Activated CD4-positive, alpha-beta memory T cell treated with anti-CD3 and anti-CD28 coated beads, Interleukin-2, amount 10 ng/mL, durations not matched to agents 7 days and 5 days (primary cell): Measurements from ENCODE around the gene PRR13. TPM values are rescaled to one million over a fixed set of nuclear protein-coding genes. Genes with fewer than 3 reads are reported as not detected.
"Not testable (repeated sequence)": the region's sequence is repeated elsewhere in the genome, so short reads cannot be mapped to it uniquely, and the experiment has no call there.

Experiments used
- CTCF ChIA-PET: fragments of 350-600 bp; sonication (Branson Sonifier 250); formaldehyde crosslinking; loops from one replicate; lab custom pipeline; 2021; ENCODE audit warnings: antibody characterized with exemption, inconsistent platforms; lab: Charles Lee
- POLR2A ChIA-PET: fragments of 350-600 bp; sonication (Branson Sonifier 250); formaldehyde crosslinking; loops from one replicate; lab custom pipeline; 2021; ENCODE audit warnings: antibody characterized with exemption; lab: Charles Lee
- DNase-seq: peaks from one replicate; pipeline ENCODE4 v3.0.0-alpha.2; 2020
- H3K27ac Mint-ChIP-seq: one replicate; pipeline ENCODE4 v1.8.0; 2021; ENCODE audit warnings: mild to moderate bottlenecking, mixed read lengths
- H3K27me3 Mint-ChIP-seq: one replicate; pipeline ENCODE4 v1.8.0; 2021; ENCODE audit warnings: mixed read lengths
- H3K36me3 Mint-ChIP-seq: one replicate; pipeline ENCODE4 v1.8.0; 2021; ENCODE audit warnings: low read depth, mixed read lengths
- H3K4me1 Mint-ChIP-seq: one replicate; pipeline ENCODE4 v1.8.0; 2021; ENCODE audit warnings: mixed read lengths
- H3K4me3 Mint-ChIP-seq: one replicate; pipeline ENCODE4 v1.8.0; 2021; ENCODE audit warnings: mild to moderate bottlenecking, mixed read lengths
- H3K9me3 Mint-ChIP-seq: one replicate; pipeline ENCODE4 v1.8.0; 2021; ENCODE audit warnings: mixed read lengths
- total RNA-seq, 2 experiments: library from RNA; stranded (reverse); gene quantifications; one replicate each; pipeline ENCODE4 v1.2.3, GENCODE V29; 2021

The PRR13 gene
- total RNA-seq, 2 experiments from 2014 or later, result 242 to 246 TPM

GRCh38 chr12:53476769-53477209 lies 35.3 kb downstream of the PRR13 start:
- peak overlapping the region; percentile 6 for H3K27ac Mint-ChIP-seq
- ChIA-PET CTCF (interaction anchor here (0.6 to 7.1 kb wide), 24 partner anchors 11 to 423 kb away, joined by 3 to 54 read pairs (median 4); partner anchors contain the start of genes AAAS, NPFF and TARBP2), POLR2A (interaction anchor here (1.2 to 20.5 kb wide), 4 partner anchors 15 to 33 kb away, joined by 3 to 281 read pairs (median 20); partner anchors contain the start of genes MAP3K12 and TARBP2)
- H3K4me3 Mint-ChIP-seq, result no peak overlapping the region
- H3K4me1 Mint-ChIP-seq, result peaks cover 64% of the 10 kb centered on the region
- no peaks in the 10 kb centered on the region for H3K27me3 Mint-ChIP-seq
- DNase-seq, result no peak
- peaks cover 78% of the 10 kb centered on the region for H3K36me3 Mint-ChIP-seq
- H3K9me3 Mint-ChIP-seq, result no peaks in the 10 kb centered on the region

- H3K27me3 Mint-ChIP-seq, result no peaks in the 10 kb centered on the region
- no peak for DNase-seq
- no peak overlapping the region for H3K4me3 Mint-ChIP-seq
- H3K27ac Mint-ChIP-seq, result peak overlapping the region; percentile 59
- CTCF ChIA-PET, result interaction anchor here (0.7 to 7.1 kb wide), 5 partner anchors 10 to 468 kb away, joined by 3 to 54 read pairs (median 4); partner anchors contain the start of gene NPFF
- POLR2A ChIA-PET, result interaction anchor here (0.9 to 20.5 kb wide), 4 partner anchors 8 to 134 kb away, joined by 3 to 281 read pairs (median 5); no protein-coding TSS in a partner anchor
- H3K36me3 Mint-ChIP-seq, result peaks cover 77% of the 10 kb centered on the region
- H3K9me3 Mint-ChIP-seq, result no peaks in the 10 kb centered on the region
- H3K4me1 Mint-ChIP-seq, result peaks cover 47% of the 10 kb centered on the region
These were observed 37.3 kb downstream of the PRR13 start for GRCh38 chr12:53478865-53479264.

GRCh38 chr12:53479331-53479730 lies 37.8 kb downstream of the PRR13 start:
- Mint-ChIP-seq H3K27ac (peak overlapping the region; percentile 59), H3K9me3 (no peaks in the 10 kb centered on the region), H3K36me3 (peaks cover 77% of the 10 kb centered on the region), H3K4me1 (peaks cover 42% of the 10 kb centered on the region), H3K4me3 (no peak overlapping the region), H3K27me3 (no peaks in the 10 kb centered on the region)
- ChIA-PET CTCF (interaction anchor here (0.7 to 1.2 kb wide), 4 partner anchors 10 to 468 kb away, joined by 3 to 5 read pairs (median 4); no protein-coding TSS in a partner anchor), POLR2A (interaction anchor here (0.9 to 20.5 kb wide), 4 partner anchors 9 to 135 kb away, joined by 3 to 281 read pairs (median 4); no protein-coding TSS in a partner anchor)
- DNase-seq, result no peak

GRCh38 chr12:53480491-53481442 lies 39.2 kb downstream of the PRR13 start:
- Mint-ChIP-seq H3K9me3 (no peaks in the 10 kb centered on the region), H3K4me1 (peaks cover 29% of the 10 kb centered on the region), H3K27ac (no peak overlapping the region), H3K27me3 (no peaks in the 10 kb centered on the region), H3K36me3 (peaks cover 77% of the 10 kb centered on the region), H3K4me3 (no peak overlapping the region)
- ChIA-PET POLR2A (interaction anchor here (1.0 to 20.5 kb wide), 6 partner anchors 8 to 136 kb away, joined by 3 to 281 read pairs (median 14); partner anchors contain the start of genes MAP3K12 and TARBP2), CTCF (interaction anchor here (1.2 to 2.2 kb wide), 4 partner anchors 8 to 59 kb away, joined by 3 to 13 read pairs (median 6); partner anchors contain the start of gene TARBP2)
- DNase-seq, result no peak

- ChIA-PET CTCF (interaction anchor here (0.6 to 2.2 kb wide), 7 partner anchors 9 to 171 kb away, joined by 3 to 13 read pairs (median 5); partner anchors contain the start of gene TARBP2), POLR2A (interaction anchor here (1.0 to 20.5 kb wide), 8 partner anchors 8 to 275 kb away, joined by 3 to 281 read pairs (median 14); partner anchors contain the start of genes MAP3K12 and TARBP2)
- not testable (repeated sequence) for H3K4me3 Mint-ChIP-seq, H3K27ac Mint-ChIP-seq, H3K27me3 Mint-ChIP-seq, H3K9me3 Mint-ChIP-seq, DNase-seq
- peaks cover 24% of the 10 kb centered on the region for H3K4me1 Mint-ChIP-seq
- peaks cover 75% of the 10 kb centered on the region for H3K36me3 Mint-ChIP-seq
These were observed 39.9 kb downstream of the PRR13 start for GRCh38 chr12:53481458-53481857.

- Mint-ChIP-seq H3K4me3 (no peak overlapping the region), H3K27ac (no peak overlapping the region), H3K27me3 (no peaks in the 10 kb centered on the region), H3K9me3 (no peaks in the 10 kb centered on the region), H3K4me1 (peaks cover 19% of the 10 kb centered on the region), H3K36me3 (peaks cover 72% of the 10 kb centered on the region)
- CTCF ChIA-PET, result interaction anchor here (0.6 to 2.2 kb wide), 8 partner anchors 9 to 171 kb away, joined by 3 to 13 read pairs (median 4); partner anchors contain the start of gene TARBP2
- DNase-seq, result no peak
- POLR2A ChIA-PET, result interaction anchor here (1.0 to 20.5 kb wide), 9 partner anchors 9 to 276 kb away, joined by 3 to 281 read pairs (median 6); partner anchors contain the start of genes MAP3K12, PFDN5 and TARBP2
These were observed 40.5 kb downstream of the PRR13 start for GRCh38 chr12:53481939-53482586.

- Mint-ChIP-seq H3K27ac (no peak overlapping the region), H3K4me1 (peaks cover 17% of the 10 kb centered on the region), H3K36me3 (peaks cover 72% of the 10 kb centered on the region), H3K27me3 (no peaks in the 10 kb centered on the region), H3K9me3 (no peaks in the 10 kb centered on the region), H3K4me3 (no peak overlapping the region)
- no peak for DNase-seq
- CTCF ChIA-PET, result interaction anchor here (1.1 to 2.2 kb wide), 6 partner anchors 9 to 159 kb away, joined by 3 to 13 read pairs (median 7); no protein-coding TSS in a partner anchor
- POLR2A ChIA-PET, result interaction anchor here (0.8 to 20.5 kb wide), 9 partner anchors 10 to 276 kb away, joined by 3 to 281 read pairs (median 6); partner anchors contain the start of genes MAP3K12, PFDN5 and TARBP2
These were observed 41.2 kb downstream of the PRR13 start for GRCh38 chr12:53482626-53483168.

GRCh38 chr12:53483225-53483978 lies 41.9 kb downstream of the PRR13 start:
- peaks cover 15% of the 10 kb centered on the region for H3K4me1 Mint-ChIP-seq
- POLR2A ChIA-PET, result interaction anchor here (0.8 to 20.5 kb wide), 8 partner anchors 9 to 188 kb away, joined by 3 to 281 read pairs (median 12); partner anchors contain the start of genes MAP3K12, PFDN5, SP1 and TARBP2

GRCh38 chr12:53483979-53484377 lies 42.4 kb downstream of the PRR13 start:
- Mint-ChIP-seq H3K27ac (peak overlapping the region; percentile 26), H3K27me3 (no peaks in the 10 kb centered on the region), H3K36me3 (peaks cover 66% of the 10 kb centered on the region), H3K4me1 (peaks cover 12% of the 10 kb centered on the region), H3K4me3 (no peak overlapping the region), H3K9me3 (no peaks in the 10 kb centered on the region)
- POLR2A ChIA-PET, result interaction anchor here (1.2 to 20.5 kb wide), 5 partner anchors 9 to 104 kb away, joined by 3 to 281 read pairs (median 34); partner anchors contain the start of gene SP1
- no peak for DNase-seq
- CTCF ChIA-PET, result interaction anchor here (0.6 kb wide), 1 partner anchor 128 kb away, joined by 3 read pairs; no protein-coding TSS in a partner anchor

More at GRCh38 chr12:53483225-53483978, 41.9 kb downstream of the PRR13 start:
- Mint-ChIP-seq H3K36me3 (peaks cover 69% of the 10 kb centered on the region), H3K9me3 (no peaks in the 10 kb centered on the region), H3K4me3 (no peak overlapping the region), H3K27ac (no peak overlapping the region), H3K27me3 (no peaks in the 10 kb centered on the region)
- no peak for DNase-seq
- CTCF ChIA-PET, result interaction anchor here (0.6 to 2.2 kb wide), 4 partner anchors 8 to 128 kb away, joined by 3 to 13 read pairs (median 6); no protein-coding TSS in a partner anchor

GRCh38 chr12:53484686-53485575 lies 43.4 kb downstream of the PRR13 start:
- DNase-seq, result no peak
- peak overlapping the region; percentile 21 for H3K27ac Mint-ChIP-seq
- H3K27me3 Mint-ChIP-seq, result no peaks in the 10 kb centered on the region
- H3K4me3 Mint-ChIP-seq, result no peak overlapping the region
- CTCF ChIA-PET, result no interaction called here
- peaks cover 57% of the 10 kb centered on the region for H3K36me3 Mint-ChIP-seq
- POLR2A ChIA-PET, result interaction anchor here (0.9 to 3.4 kb wide), 3 partner anchors 8 to 29 kb away, joined by 3 to 34 read pairs (median 16); no protein-coding TSS in a partner anchor
- H3K4me1 Mint-ChIP-seq, result peaks cover 7% of the 10 kb centered on the region
- H3K9me3 Mint-ChIP-seq, result no peaks in the 10 kb centered on the region
